SK-N-SH (cell line): ENCODE measurements around the gene ADAMTS17.

Experiments used
- EP300 ChIP-seq, 2 experiments: IDR thresholded peaks; 2 replicates each; pipeline versions ENCODE4 v1.4.0 to v1.6.1; 2012; ENCODE audit warnings: borderline replicate concordance in 1 of 2, low read depth in 1 of 2, low read length in 1 of 2
- REST ChIP-seq: IDR thresholded peaks from 2 replicates; pipeline ENCODE4 v1.6.1; 2012; ENCODE audit warnings: mild to moderate bottlenecking, low read depth, low read length, moderate library complexity

- TF ChIP-seq EP300 (IDR thresholded peaks at IDR 0.05; ENCODE audit: borderline replicate concordance in 1 of 2, low read depth in 1 of 2, low read length in 1 of 2) (no peak), REST (no peak)
These were observed 418.1 kb downstream of the ADAMTS17 start for GRCh38 chr15:99923711-99924110.
